OCI-LY1 (cell line): Measurements from ENCODE around the gene GSDMA.

ENCODE experiments used
- CTCF ChIP-seq: fragments of 200-600 bp; sonication (generic), shearing (Covaris generic); IDR thresholded peaks from 2 replicates; pipeline ENCODE4 v1.5.1; 2017; ENCODE audit warnings: mild to moderate bottlenecking, antibody characterized with exemption, low read length, moderate library complexity, mixed read lengths
- EZH2 ChIP-seq: fragments of 200-600 bp; sonication (generic), shearing (Covaris generic); IDR thresholded peaks from 2 replicates; pipeline ENCODE4 v1.8.0; 2017; ENCODE audit warnings: borderline replicate concordance, mixed run types, mild to moderate bottlenecking, antibody characterized with exemption, low read length, moderate library complexity, mixed read lengths

- peak; percentile 67 for TF ChIP-seq CTCF
- TF ChIP-seq EZH2 = no peak
Measured at GRCh38 chr17:39939588-39940419, 23.0 kb upstream of the GSDMA start.
